ENCODE measurements around the gene AWAT2. TPM values are rescaled to one million over a fixed set of nuclear protein-coding genes. Genes with fewer than 3 reads are reported as not detected.

Gene AWAT2
- not detected for polyA plus RNA-seq (ENCODE audit: insufficient read length in 4 of 4)

GRCh38 chrX:70049925-70050324, at the start of gene AWAT2:
TSS of gene AWAT2 (minus strand) at chrX:70049938. CDS start at chrX:70049932, 6 bp downstream.
- no peak for DNase-seq (ENCODE audit: low read depth in 4 of 4, low spot score in 2 of 4)

GRCh38 chrX:70096052-70096451, 46.3 kb upstream of the AWAT2 start:
- no peak for DNase-seq (ENCODE audit: low read depth in 4 of 4, low spot score in 2 of 4)

- DNase-seq (ENCODE audit: low read depth in 4 of 4, low spot score in 2 of 4): no peak
These were observed 42.5 kb upstream of the AWAT2 start for GRCh38 chrX:70092247-70092646.

- DNase-seq (ENCODE audit: low read depth in 4 of 4, low spot score in 2 of 4): no peak
These were observed 40.0 kb upstream of the AWAT2 start for GRCh38 chrX:70089604-70090297.

GRCh38 chrX:70088751-70089150, 39.0 kb upstream of the AWAT2 start:
- no peak for DNase-seq (ENCODE audit: low read depth in 4 of 4, low spot score in 2 of 4)

- DNase-seq (ENCODE audit: low read depth in 4 of 4, low spot score in 2 of 4): no peak
These were observed 38.3 kb upstream of the AWAT2 start for GRCh38 chrX:70087857-70088630.

GRCh38 chrX:70084592-70085240, 35.0 kb upstream of the AWAT2 start:
- no peak for DNase-seq (ENCODE audit: low read depth in 4 of 4, low spot score in 2 of 4)

- no peak for DNase-seq (ENCODE audit: low read depth in 4 of 4, low spot score in 2 of 4)
These were observed 33.0 kb upstream of the AWAT2 start for GRCh38 chrX:70082723-70083122.

- no peak for DNase-seq (ENCODE audit: low read depth in 4 of 4, low spot score in 2 of 4)
These were observed 30.1 kb upstream of the AWAT2 start for GRCh38 chrX:70079870-70080269.

GRCh38 chrX:70079297-70079696, 29.6 kb upstream of the AWAT2 start:
- no peak for DNase-seq (ENCODE audit: low read depth in 4 of 4, low spot score in 2 of 4)

GRCh38 chrX:70066646-70067045, 16.9 kb upstream of the AWAT2 start:
- DNase-seq (ENCODE audit: low read depth in 4 of 4, low spot score in 2 of 4): no peak

GRCh38 chrX:70062961-70063550, 13.3 kb upstream of the AWAT2 start:
- no peak for DNase-seq (ENCODE audit: low read depth in 4 of 4, low spot score in 2 of 4)

- DNase-seq (ENCODE audit: low read depth in 4 of 4, low spot score in 2 of 4): no peak
These were observed 12.3 kb upstream of the AWAT2 start, which contains the start of gene OTUD6A for GRCh38 chrX:70062076-70062475. TSS of gene OTUD6A (plus strand) at chrX:70062457. CDS start at chrX:70062525, 68 bp downstream.

- DNase-seq (ENCODE audit: low read depth in 4 of 4, low spot score in 2 of 4): no peak
These were observed 4.7 kb upstream of the AWAT2 start for GRCh38 chrX:70054391-70054790.

GRCh38 chrX:70052895-70053615, 3.3 kb upstream of the AWAT2 start:
- DNase-seq (ENCODE audit: low read depth in 4 of 4, low spot score in 2 of 4): no peak

- no peak for DNase-seq (ENCODE audit: low read depth in 4 of 4, low spot score in 2 of 4)
These were observed 332 bp downstream of the AWAT2 start for GRCh38 chrX:70049406-70049805.

- DNase-seq (ENCODE audit: low read depth in 4 of 4, low spot score in 2 of 4): no peak
These were observed 2.8 kb downstream of the AWAT2 start for GRCh38 chrX:70046978-70047377.

GRCh38 chrX:70044541-70045245, 5.0 kb downstream of the AWAT2 start:
- no peak for DNase-seq (ENCODE audit: low read depth in 4 of 4, low spot score in 2 of 4)

GRCh38 chrX:70043685-70044084, 6.1 kb downstream of the AWAT2 start:
- no peak for DNase-seq (ENCODE audit: low read depth in 4 of 4, low spot score in 2 of 4)

All from left renal cortex interstitium (tissue), 4 donors.